ENCODE results near the gene SNTG2. TPM values are rescaled to one million over a fixed set of nuclear protein-coding genes. Genes with fewer than 3 reads are reported as not detected.

SNTG2 gene
- total RNA-seq, 4 donors from 2014 or later: 1.9 to 14.0 (median 6.7) TPM

DNA sequence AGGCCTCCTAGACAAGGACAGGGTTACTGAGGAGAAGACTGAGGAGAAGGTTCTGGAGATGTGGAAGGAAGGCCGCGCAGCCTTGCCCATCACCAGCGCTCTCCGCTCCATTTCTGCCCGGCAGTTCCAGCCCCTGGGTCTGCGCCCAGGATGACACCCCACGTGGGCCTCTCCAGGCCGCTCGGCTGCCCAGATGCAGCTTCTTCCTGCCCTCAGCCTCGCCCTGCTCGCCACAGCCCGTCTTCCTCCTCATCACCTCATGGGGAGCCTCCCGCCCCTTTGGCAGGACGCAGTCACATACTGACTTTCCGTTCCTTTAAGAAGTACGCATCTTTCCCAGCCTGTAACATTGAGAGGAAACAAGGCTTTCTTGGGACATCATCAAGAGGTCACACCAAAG is 37.1 kb downstream of the SNTG2 start:
- no peak for TF ChIP-seq CTCF (IDR thresholded peaks at IDR 0.05)
- ATAC-seq (ENCODE audit: low FRiP score): no peak
- DNase-seq (ENCODE audit: low spot score): no peak

DNA sequence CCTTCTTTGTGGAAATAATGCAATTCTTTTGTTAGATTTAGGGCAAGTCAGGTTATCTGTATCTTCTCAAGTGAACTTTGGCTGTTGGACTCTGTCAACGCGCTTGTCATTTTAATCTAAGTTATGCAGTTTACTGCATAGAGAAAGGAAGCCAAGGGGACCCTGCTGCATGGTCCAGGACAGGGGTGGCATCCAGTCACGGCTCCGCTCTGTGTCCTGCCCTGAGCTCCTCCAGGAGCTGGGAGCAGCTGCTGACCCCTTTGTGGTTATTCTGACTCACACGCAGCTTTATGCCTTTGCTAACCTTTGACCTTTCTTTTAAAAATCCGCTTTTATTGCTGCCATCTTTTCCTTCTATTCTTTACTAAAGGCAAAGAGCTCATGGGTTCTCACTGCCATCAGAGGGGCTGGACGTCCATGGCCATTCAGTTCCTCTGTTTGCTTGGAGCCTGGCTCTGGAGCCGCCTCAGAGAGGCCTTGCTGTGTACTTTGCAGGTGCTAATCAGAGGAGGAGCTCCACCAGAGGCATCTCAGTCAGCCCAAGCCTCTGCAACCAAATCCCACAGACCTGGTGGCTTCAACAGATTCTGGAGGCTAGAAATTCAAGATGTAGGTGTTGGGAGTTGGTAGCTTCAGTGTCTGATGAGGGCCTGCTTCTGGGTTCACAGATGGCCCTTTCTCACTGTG is 39.3 kb downstream of the SNTG2 start:
- DNase-seq (ENCODE audit: low spot score) (no peak), ATAC-seq (ENCODE audit: low FRiP score) (no peak)

DNA sequence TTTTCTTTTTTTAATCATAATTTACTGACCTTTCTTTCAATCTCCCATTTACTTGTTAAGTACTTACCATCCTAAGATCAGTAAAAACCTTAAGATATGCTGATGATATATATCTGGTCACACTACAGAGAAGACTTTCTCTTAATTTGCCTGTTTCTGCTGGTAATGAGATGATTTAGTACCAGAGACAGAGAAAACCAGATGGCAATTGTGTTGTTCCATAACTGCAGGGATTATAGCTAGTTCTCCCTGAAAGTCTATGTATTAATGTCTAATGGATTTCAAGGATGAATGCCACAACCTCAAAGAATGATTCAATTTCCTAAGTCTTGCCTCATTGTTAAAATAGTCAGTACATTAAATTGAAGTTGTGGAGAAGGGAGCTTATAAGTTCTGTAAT is 40.3 kb downstream of the SNTG2 start:
- no peak for ATAC-seq (ENCODE audit: low FRiP score)
- no peak for DNase-seq (ENCODE audit: low spot score)
- no peak for TF ChIP-seq CTCF (IDR thresholded peaks at IDR 0.05)

More for the DNA sequence above, 39.3 kb downstream of the SNTG2 start:
- TF ChIP-seq CTCF (IDR thresholded peaks at IDR 0.05): no peak

DNA sequence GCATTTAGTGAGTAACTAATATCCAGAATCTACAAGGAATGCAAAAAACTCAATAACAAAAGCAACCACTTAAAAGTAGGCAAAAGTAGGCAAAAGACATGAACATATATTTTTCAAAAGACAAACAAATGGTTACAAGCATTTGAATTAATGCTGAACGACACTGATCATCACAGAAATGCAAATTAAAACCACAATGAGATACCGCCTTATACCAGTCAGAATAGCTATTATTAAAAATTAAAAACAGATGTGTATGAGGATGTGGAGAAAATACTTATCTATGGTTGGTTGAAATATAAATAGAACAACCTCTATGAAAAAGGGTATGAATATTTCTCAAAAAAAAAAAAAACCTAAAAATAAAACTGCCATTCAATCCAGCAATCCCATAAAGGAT is 51.7 kb downstream of the SNTG2 start:
- no peak for TF ChIP-seq CTCF (IDR thresholded peaks at IDR 0.05)
- no peak for ATAC-seq (ENCODE audit: low FRiP score)

GRCh38 chr2:1004398-1004797 is 53.7 kb downstream of the SNTG2 start:
- no peak for DNase-seq (ENCODE audit: low spot score)
- no peak for TF ChIP-seq CTCF (IDR thresholded peaks at IDR 0.05)
- ATAC-seq (ENCODE audit: low FRiP score): no peak

More for the DNA sequence above, 51.7 kb downstream of the SNTG2 start:
- no peak for DNase-seq (ENCODE audit: low spot score)

GRCh38 chr2:1010415-1010930 is 59.8 kb downstream of the SNTG2 start:
- DNase-seq (ENCODE audit: low spot score) (no peak), ATAC-seq (ENCODE audit: low FRiP score) (no peak)
- no peak for TF ChIP-seq CTCF (IDR thresholded peaks at IDR 0.05)

GRCh38 chr2:1011006-1011405 is 60.4 kb downstream of the SNTG2 start:
- TF ChIP-seq CTCF (IDR thresholded peaks at IDR 0.05): no peak
- ATAC-seq (ENCODE audit: low FRiP score): no peak

More at GRCh38 chr2:1011006-1011405, 60.4 kb downstream of the SNTG2 start:
- no peak for DNase-seq (ENCODE audit: low spot score)

Data from omental fat pad (tissue), 4 donors.